K562 (cell line): ENCODE measurements around the gene NR1D1. TPM values are rescaled to one million over a fixed set of nuclear protein-coding genes. Genes with fewer than 3 reads are reported as not detected.

Experiments
- ATAC-seq: fragments of 200-7000 bp; cut with Tn5 transposase; 3 replicates; pipeline ENCODE4 v1.9.1; 2020; ENCODE audit warnings: moderate library complexity
- BruUV-seq: library from RNA; stranded (reverse); fragments of 400-500 nt; replicated peaks from 2 replicates; lab custom pipeline; 2021; lab: Mats Ljungman, UMichigan
- CTCF ChIA-PET: fragments of 300-600 bp; formaldehyde crosslinking; extraction: SDS; loops from one replicate; lab custom pipeline; 2021; ENCODE audit warnings: low intra/inter-chr PET ratio; lab: Yijun Ruan, JAX
- POLR2A ChIA-PET: fragments of 300-600, 350-650 bp; sonication (Branson Sonifier 250); formaldehyde crosslinking; extraction: SDS; loops from one replicate; lab custom pipeline; 2021; ENCODE audit warnings: antibody characterized with exemption, inconsistent platforms; lab: Yijun Ruan, JAX
- DNase-seq, 4 experiments: peaks; one replicate each; pipeline versions ENCODE4 v3.0.0 to v3.0.0-alpha.2; 2011 to 2018; ENCODE audit warnings: low spot score in 3 of 4, mixed read lengths in 3 of 4; ENCODE audit errors: extremely low read depth in 1 of 4
- FAIRE-seq: peaks from 2 replicates; lab custom pipeline; 2011; peaks lifted over from hg19 to GRCh38; lab: Jason Lieb, UNC
- H2AFZ ChIP-seq: 2 replicates; pipeline ENCODE4 v1.6.0; 2011; ENCODE audit warnings: low read depth, low read length, control low read depth, inconsistent platforms
- H3K27ac ChIP-seq: fragments of 200-600 bp; 3 replicates; pipeline ENCODE4 v1.8.0; 2011; ENCODE audit warnings: low read depth, mild to moderate bottlenecking, control low read depth, inconsistent platforms, low read length, moderate library complexity, mixed read lengths; ENCODE audit errors: extremely low read depth
- H3K27me3 ChIP-seq, 2 experiments: fragments of 300-600 bp in 1 of 2; 2 replicates in 1 of 2; 3 replicates in 1 of 2; pipeline versions ENCODE4 v1.6.0 to v1.8.0; 2011; ENCODE audit warnings: inconsistent platforms in 2 of 2, low read length in 2 of 2, mild to moderate bottlenecking in 1 of 2, mixed read lengths in 1 of 2, moderate library complexity in 1 of 2; ENCODE audit not compliant: control insufficient read depth in 2 of 2, insufficient read depth in 2 of 2
- H3K36me3 ChIP-seq: fragments of 300-600 bp; 3 replicates; pipeline ENCODE4 v1.8.0; 2011; ENCODE audit warnings: mild to moderate bottlenecking, low read length, inconsistent platforms; ENCODE audit not compliant: control insufficient read depth, insufficient read depth
- H3K4me1 ChIP-seq, 2 experiments: fragments of 200-600 bp in 1 of 2; replicated peaks in 1 of 2; 2 replicates in 1 of 2; 3 replicates in 1 of 2; pipeline versions ENCODE4 v1.5.1 to v1.8.0; 2011; ENCODE audit warnings: inconsistent platforms in 2 of 2, low read length in 2 of 2, mild to moderate bottlenecking in 1 of 2, mixed read lengths in 1 of 2, moderate library complexity in 1 of 2; ENCODE audit not compliant: control insufficient read depth in 2 of 2, insufficient read depth in 2 of 2
- H3K4me2 ChIP-seq: 2 replicates; pipeline ENCODE4 v1.6.1; 2011; ENCODE audit warnings: low read length, control low read depth, inconsistent platforms, mixed read lengths; ENCODE audit not compliant: insufficient read depth
- H3K4me3 ChIP-seq: fragments of 200-600 bp; sonication (generic), shearing (Covaris generic); 2 replicates; pipeline ENCODE4 v1.5.1; 2016; ENCODE audit warnings: control low read depth, inconsistent platforms
- H3K79me2 ChIP-seq: fragments of 200-600 bp; 3 replicates; pipeline ENCODE4 v1.8.0; 2011; ENCODE audit warnings: low read length, inconsistent platforms; ENCODE audit not compliant: control insufficient read depth, insufficient read depth
- H3K9ac ChIP-seq, 2 experiments: 2 replicates each; pipeline versions ENCODE4 v1.6.0 to v1.6.1; 2011; ENCODE audit warnings: low read depth in 2 of 2, low read length in 2 of 2, control low read depth in 1 of 2, inconsistent platforms in 1 of 2, mild to moderate bottlenecking in 1 of 2, mixed read lengths in 1 of 2; ENCODE audit not compliant: insufficient read depth in 1 of 2
- H3K9me1 ChIP-seq: one replicate; pipeline ENCODE4 v1.6.0; 2011; ENCODE audit warnings: inconsistent platforms, mild to moderate bottlenecking, low read length, moderate library complexity; ENCODE audit not compliant: control insufficient read depth, insufficient read depth
- H3K9me3 ChIP-seq: replicated peaks from 2 replicates; pipeline ENCODE4 v1.5.1; 2011; ENCODE audit warnings: low read depth, low read length, inconsistent platforms; ENCODE audit not compliant: control insufficient read depth, insufficient read depth
- H4K20me1 ChIP-seq: replicated peaks from 2 replicates; pipeline ENCODE4 v1.6.1; 2011; ENCODE audit warnings: low read length, inconsistent platforms, mixed read lengths; ENCODE audit not compliant: control insufficient read depth, insufficient read depth
- REST ChIP-seq, 2 experiments: fragments of 450-650 bp; formaldehyde crosslinking in 1 of 2; IDR thresholded peaks; 2 replicates each; pipeline versions ENCODE4 v1.4.0 to v1.6.1; 2014 to 2020; ENCODE audit warnings: mild to moderate bottlenecking in 2 of 2, borderline replicate concordance in 1 of 2, low read depth in 1 of 2
- SREBF1 ChIP-seq: fragments of 150-350 bp; IDR thresholded peaks from 2 replicates; pipeline ENCODE4 v1.6.1; 2014; ENCODE audit warnings: antibody characterized with exemption, low read depth, low read length, borderline replicate concordance
- ZNF280B ChIP-seq: fragments of 250-450 bp; sonication (Bioruptor Pico); IDR thresholded peaks from 2 replicates; pipeline ENCODE4 v1.5.1; 2021; ENCODE audit warnings: mild to moderate bottlenecking
- WGBS: fragments of 100-300 bp; shearing (Covaris generic); methylation state at CpG from one replicate; pipeline ENCODE4 v1.1.6; 2016; ENCODE audit warnings: low coverage, mixed read lengths; ENCODE audit not compliant: insufficient coverage; ENCODE audit errors: missing lambda C conversion rate; 5-methylcytosine and 5-hydroxymethylcytosine counted together
- in situ Hi-C: fragments of 300-500 bp; cut with MboI; formaldehyde crosslinking; loops from 4 replicates; pipeline ENCODE4 v1.15.0; 2018; ENCODE audit warnings: inconsistent platforms, mixed read lengths
- intact Hi-C: fragments of 100-400 bp; cut with micrococcal nuclease; formaldehyde crosslinking; loops from 2 replicates; pipeline ENCODE4 v1.14.2; 2022
- polyA plus RNA-seq, 8 experiments: library from polyadenylated mRNA; depleted of rRNA in 4 of 8; stranded (reverse) in 5 of 8; unstranded in 3 of 8; fragments of >200 nt; fragmentation: Nextera tagmentation in 2 of 8; fragmentation: Illumina TruSeq in 1 of 8; extraction: Ambion mirVana in 2 of 8; extraction: Trizol in 1 of 8; gene quantifications; 2 replicates each; pipeline versions ENCODE4 v1.2.1 to v1.2.3, GENCODE V29; 2011 to 2014; ENCODE audit warnings: inconsistent platforms in 1 of 8, missing spikeins in 1 of 8
- total RNA-seq, 7 experiments: library from RNA; depleted of rRNA in 6 of 7; stranded (reverse); fragments of >200 nt in 6 of 7; fragmentation: Illumina TruSeq in 2 of 7; extraction: Trizol in 2 of 7; gene quantifications; 2 replicates each; pipeline versions ENCODE4 v1.2.1 to v1.2.3, GENCODE V29; 2011 to 2021; ENCODE audit warnings: low replicate concordance in 1 of 7

NR1D1 gene
- total and polyA plus RNA-seq, 9 of the 15 experiments (the other 6 are each of a cell fraction or from before 2014, with no cell fraction given), result 0.25 to 7.7 (median 0.65) TPM

DNA sequence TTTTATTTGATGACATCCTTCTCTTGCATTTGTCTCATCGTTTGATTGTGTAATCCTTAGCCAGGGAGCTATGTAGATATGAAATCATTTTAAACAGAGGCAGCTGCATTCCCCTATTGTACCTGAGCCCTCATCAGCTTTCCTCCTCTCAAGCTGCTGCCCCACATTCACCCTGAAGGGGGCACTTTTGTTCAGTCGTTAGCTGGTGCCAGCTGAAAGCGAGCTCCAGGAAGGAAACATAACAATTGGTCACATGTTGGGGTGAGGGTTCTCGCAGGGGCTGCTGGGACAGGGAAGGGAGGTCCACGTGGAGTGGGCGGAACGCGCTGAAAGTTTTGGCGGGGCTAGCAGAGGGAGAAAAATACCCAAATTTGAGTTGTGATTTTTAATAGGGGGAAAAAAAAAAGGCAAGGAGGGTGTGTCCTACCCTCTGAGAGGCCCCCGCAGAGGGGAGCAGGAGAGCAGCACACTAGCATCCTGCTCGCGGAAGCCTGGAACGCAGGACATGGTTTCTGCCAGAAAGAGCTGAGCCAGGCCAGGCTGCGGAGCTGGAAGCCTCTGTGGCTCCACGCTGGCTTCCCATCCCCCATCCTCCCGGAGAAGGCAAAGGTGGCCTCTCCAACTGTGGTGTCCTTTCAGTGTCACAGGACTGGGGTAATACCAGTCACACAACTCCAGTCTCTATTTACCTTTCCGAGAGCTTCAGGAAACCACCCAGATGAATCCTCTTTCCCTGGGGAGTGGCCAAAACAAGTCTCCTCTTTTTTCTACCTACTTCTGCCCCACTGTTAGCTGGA is 12.9 kb upstream of the NR1D1 start:
- Histone ChIP-seq H3K27ac (peak overlapping the region; percentile 90), H3K4me2 (peak overlapping the region; percentile 84), H3K9ac (peak overlapping the region; percentile 85 to 96), H3K36me3 (no peaks in the 10 kb centered on the region), H3K9me3 (no peaks in the 10 kb centered on the region), H3K4me3 (peak overlapping the region; percentile 17), H3K27me3 (no peaks in the 10 kb centered on the region), H4K20me1 (no peaks in the 10 kb centered on the region), H3K79me2 (no peaks in the 10 kb centered on the region), H3K9me1 (no peaks in the 10 kb centered on the region), H2AFZ (peak overlapping the region; percentile 90), H3K4me1 (peaks cover 47 to 70% of the 10 kb centered on the region in 2 experiments)
- BruUV-seq, result TSS peak; percentile 96
- ATAC-seq, result peak; percentile 85
- peak; percentile 84 to 97 (median 90) for DNase-seq
- FAIRE-seq, result peak; percentile 99
- intact Hi-C loops (loop anchor here (1.0 to 5.0 kb wide), 4 partner anchors 55 to 244 kb away; partner anchors contain the start of gene CDC6), in situ Hi-C loops (loop anchor here (5.0 kb wide), 1 partner anchor 179 kb away; no protein-coding TSS in a partner anchor)
- WGBS, result 2% methylated on average over 17 of the region's 17 CpGs
- ChIA-PET CTCF (interaction anchor here (1.1 to 3.2 kb wide), 6 partner anchors 48 to 420 kb away, joined by 3 to 15 read pairs (median 8); partner anchors contain the start of gene CSF3), POLR2A (interaction anchor here (0.6 to 8.0 kb wide), 17 partner anchors 9 to 305 kb away, joined by 3 to 66 read pairs (median 3); partner anchors contain the start of genes CASC3, CSF3, MSL1 and NR1D1)
- no peak for TF ChIP-seq ZNF280B
- peak; percentile 92 for TF ChIP-seq REST (IDR thresholded peaks at IDR 0.05; ENCODE audit: borderline replicate concordance)
- TF ChIP-seq REST (CRISPR knock-in tag; IDR thresholded peaks at IDR 0.05; ENCODE audit: low read depth), result no peak
- no peak for TF ChIP-seq SREBF1
